ENCODE data around the gene PIAS4. TPM values are rescaled to one million over a fixed set of nuclear protein-coding genes. Genes with fewer than 3 reads are reported as not detected.

The PIAS4 gene
- total and polyA plus RNA-seq, 2 of the 13 experiments (the other 11 are each of a cell fraction or from before 2014, with no cell fraction given), result 9.0 to 20.1 TPM

DNA sequence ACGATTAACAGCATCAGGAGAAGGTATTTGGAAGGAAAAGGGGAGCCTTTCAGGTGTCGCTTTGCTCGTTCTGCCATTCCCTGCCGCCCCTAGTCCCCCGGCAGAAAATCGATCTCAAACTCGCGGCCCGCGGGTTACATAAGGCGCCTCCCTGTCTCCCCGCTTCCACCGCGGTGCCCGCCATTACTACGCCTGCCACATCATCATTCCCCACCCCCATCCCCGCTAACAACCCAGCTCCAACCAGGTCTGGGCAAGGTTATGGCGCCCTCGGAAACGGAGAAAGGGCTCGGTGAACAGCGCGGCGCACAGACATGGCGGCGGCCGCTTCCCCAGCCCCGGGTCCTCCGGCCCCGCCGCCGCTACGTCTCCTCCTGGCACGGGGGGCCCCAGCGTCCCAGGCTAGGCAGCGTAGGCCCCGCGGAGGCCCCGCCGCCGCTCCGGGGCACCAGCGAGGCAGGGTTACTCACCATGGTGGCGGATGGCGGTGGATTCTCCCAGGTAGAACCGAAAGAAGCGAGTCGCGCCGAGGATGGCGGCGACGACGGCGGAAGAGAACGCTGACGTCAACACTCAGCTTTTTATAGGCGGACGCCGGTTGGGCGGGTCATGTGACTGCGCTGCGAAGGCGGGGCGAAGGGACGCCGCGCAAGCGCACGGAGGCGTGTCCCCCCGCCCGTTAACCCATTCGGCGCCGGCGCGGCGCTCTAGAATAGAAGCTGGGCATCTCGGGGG is 22.5 kb upstream of the PIAS4 start, which contains the start of gene EEF2 (continued):
- TF ChIP-seq, protein P1, sequence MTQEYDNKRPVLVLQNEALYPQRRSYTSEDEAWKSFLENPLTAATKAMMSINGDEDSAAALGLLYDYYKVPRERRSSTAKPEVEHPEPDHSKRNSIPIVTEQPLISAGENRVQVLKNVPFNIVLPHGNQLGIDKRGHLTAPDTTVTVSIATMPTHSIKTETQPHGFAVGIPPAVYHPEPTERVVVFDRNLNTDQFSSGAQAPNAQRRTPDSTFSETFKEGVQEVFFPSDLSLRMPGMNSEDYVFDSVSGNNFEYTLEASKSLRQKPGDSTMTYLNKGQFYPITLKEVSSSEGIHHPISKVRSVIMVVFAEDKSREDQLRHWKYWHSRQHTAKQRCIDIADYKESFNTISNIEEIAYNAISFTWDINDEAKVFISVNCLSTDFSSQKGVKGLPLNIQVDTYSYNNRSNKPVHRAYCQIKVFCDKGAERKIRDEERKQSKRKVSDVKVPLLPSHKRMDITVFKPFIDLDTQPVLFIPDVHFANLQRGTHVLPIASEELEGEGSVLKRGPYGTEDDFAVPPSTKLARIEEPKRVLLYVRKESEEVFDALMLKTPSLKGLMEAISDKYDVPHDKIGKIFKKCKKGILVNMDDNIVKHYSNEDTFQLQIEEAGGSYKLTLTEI (CRISPR knock-in tag; conservative IDR thresholded peaks at IDR 0.05), result peak; percentile 25; the same call in 1 of the 2 replicates
- TF ChIP-seq ZFP62 (CRISPR knock-in tag; IDR thresholded peaks at IDR 0.05), result no peak
- peak; percentile 96 for TF ChIP-seq ZMAT3 (CRISPR knock-in tag; conservative IDR thresholded peaks at IDR 0.05)
- TF ChIP-seq ZNF790 (CRISPR knock-in tag; IDR thresholded peaks at IDR 0.05; ENCODE audit: borderline replicate concordance), result peak; percentile 82
- TF ChIP-seq, protein P2, sequence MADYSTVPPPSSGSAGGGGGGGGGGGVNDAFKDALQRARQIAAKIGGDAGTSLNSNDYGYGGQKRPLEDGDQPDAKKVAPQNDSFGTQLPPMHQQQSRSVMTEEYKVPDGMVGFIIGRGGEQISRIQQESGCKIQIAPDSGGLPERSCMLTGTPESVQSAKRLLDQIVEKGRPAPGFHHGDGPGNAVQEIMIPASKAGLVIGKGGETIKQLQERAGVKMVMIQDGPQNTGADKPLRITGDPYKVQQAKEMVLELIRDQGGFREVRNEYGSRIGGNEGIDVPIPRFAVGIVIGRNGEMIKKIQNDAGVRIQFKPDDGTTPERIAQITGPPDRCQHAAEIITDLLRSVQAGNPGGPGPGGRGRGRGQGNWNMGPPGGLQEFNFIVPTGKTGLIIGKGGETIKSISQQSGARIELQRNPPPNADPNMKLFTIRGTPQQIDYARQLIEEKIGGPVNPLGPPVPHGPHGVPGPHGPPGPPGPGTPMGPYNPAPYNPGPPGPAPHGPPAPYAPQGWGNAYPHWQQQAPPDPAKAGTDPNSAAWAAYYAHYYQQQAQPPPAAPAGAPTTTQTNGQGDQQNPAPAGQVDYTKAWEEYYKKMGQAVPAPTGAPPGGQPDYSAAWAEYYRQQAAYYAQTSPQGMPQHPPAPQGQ (CRISPR knock-in tag; IDR thresholded peaks at IDR 0.05; ENCODE audit: borderline replicate concordance), result no peak
- TF ChIP-seq ZNF672 (CRISPR knock-in tag; IDR thresholded peaks at IDR 0.05), result no peak
- TF ChIP-seq, protein P3, sequence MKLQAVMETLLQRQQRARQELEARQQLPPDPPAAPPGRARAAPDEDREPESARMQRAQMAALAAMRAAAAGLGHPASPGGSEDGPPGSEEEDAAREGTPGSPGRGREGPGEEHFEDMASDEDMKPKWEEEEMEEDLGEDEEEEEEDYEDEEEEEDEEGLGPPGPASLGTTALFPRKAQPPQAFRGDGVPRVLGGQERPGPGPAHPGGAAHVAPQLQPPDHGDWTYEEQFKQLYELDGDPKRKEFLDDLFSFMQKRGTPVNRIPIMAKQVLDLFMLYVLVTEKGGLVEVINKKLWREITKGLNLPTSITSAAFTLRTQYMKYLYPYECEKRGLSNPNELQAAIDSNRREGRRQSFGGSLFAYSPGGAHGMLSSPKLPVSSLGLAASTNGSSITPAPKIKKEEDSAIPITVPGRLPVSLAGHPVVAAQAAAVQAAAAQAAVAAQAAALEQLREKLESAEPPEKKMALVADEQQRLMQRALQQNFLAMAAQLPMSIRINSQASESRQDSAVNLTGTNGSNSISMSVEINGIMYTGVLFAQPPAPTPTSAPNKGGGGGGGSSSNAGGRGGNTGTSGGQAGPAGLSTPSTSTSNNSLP (IDR thresholded peaks at IDR 0.05; ENCODE audit: low read depth, low read length), result no peak; the same call in 1 of the 2 replicates
- no peak for TF ChIP-seq SMARCE1 (IDR thresholded peaks at IDR 0.05; ENCODE audit: borderline replicate concordance)
- TF ChIP-seq, protein P4, sequence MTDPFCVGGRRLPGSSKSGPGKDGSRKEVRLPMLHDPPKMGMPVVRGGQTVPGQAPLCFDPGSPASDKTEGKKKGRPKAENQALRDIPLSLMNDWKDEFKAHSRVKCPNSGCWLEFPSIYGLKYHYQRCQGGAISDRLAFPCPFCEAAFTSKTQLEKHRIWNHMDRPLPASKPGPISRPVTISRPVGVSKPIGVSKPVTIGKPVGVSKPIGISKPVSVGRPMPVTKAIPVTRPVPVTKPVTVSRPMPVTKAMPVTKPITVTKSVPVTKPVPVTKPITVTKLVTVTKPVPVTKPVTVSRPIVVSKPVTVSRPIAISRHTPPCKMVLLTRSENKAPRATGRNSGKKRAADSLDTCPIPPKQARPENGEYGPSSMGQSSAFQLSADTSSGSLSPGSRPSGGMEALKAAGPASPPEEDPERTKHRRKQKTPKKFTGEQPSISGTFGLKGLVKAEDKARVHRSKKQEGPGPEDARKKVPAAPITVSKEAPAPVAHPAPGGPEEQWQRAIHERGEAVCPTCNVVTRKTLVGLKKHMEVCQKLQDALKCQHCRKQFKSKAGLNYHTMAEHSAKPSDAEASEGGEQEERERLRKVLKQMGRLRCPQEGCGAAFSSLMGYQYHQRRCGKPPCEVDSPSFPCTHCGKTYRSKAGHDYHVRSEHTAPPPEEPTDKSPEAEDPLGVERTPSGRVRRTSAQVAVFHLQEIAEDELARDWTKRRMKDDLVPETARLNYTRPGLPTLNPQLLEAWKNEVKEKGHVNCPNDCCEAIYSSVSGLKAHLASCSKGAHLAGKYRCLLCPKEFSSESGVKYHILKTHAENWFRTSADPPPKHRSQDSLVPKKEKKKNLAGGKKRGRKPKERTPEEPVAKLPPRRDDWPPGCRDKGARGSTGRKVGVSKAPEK (CRISPR knock-in tag; IDR thresholded peaks at IDR 0.05; ENCODE audit: borderline replicate concordance), result no peak
- TF ChIP-seq, protein P5, sequence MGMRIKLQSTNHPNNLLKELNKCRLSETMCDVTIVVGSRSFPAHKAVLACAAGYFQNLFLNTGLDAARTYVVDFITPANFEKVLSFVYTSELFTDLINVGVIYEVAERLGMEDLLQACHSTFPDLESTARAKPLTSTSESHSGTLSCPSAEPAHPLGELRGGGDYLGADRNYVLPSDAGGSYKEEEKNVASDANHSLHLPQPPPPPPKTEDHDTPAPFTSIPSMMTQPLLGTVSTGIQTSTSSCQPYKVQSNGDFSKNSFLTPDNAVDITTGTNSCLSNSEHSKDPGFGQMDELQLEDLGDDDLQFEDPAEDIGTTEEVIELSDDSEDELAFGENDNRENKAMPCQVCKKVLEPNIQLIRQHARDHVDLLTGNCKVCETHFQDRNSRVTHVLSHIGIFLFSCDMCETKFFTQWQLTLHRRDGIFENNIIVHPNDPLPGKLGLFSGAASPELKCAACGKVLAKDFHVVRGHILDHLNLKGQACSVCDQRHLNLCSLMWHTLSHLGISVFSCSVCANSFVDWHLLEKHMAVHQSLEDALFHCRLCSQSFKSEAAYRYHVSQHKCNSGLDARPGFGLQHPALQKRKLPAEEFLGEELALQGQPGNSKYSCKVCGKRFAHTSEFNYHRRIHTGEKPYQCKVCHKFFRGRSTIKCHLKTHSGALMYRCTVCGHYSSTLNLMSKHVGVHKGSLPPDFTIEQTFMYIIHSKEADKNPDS (CRISPR knock-in tag; IDR thresholded peaks at IDR 0.05), result peak; percentile 62; the same call in 1 of the 2 replicates
- TF ChIP-seq, protein P6, sequence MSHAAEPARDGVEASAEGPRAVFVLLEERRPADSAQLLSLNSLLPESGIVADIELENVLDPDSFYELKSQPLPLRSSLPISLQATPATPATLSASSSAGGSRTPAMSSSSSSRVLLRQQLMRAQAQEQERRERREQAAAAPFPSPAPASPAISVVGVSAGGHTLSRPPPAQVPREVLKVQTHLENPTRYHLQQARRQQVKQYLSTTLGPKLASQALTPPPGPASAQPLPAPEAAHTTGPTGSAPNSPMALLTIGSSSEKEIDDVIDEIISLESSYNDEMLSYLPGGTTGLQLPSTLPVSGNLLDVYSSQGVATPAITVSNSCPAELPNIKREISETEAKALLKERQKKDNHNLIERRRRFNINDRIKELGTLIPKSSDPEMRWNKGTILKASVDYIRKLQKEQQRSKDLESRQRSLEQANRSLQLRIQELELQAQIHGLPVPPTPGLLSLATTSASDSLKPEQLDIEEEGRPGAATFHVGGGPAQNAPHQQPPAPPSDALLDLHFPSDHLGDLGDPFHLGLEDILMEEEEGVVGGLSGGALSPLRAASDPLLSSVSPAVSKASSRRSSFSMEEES (CRISPR knock-in tag; IDR thresholded peaks at IDR 0.05), result peak; percentile 91
- TF ChIP-seq ZFX (CRISPR knock-in tag; IDR thresholded peaks at IDR 0.05; ENCODE audit: low read depth), result peak; percentile 86
- peak; percentile 96 for TF ChIP-seq HDAC1 (CRISPR knock-in tag; IDR thresholded peaks at IDR 0.05)
- peak in 1 of 2 experiments; percentile 28; a peak in 1 of 4 replicates for TF ChIP-seq EP300 (IDR thresholded peaks at IDR 0.05; ENCODE audit: low read depth in 2 of 2, low read length in 2 of 2)
- TF ChIP-seq EP300 (CRISPR knock-in tag; IDR thresholded peaks at IDR 0.05; ENCODE audit: borderline replicate concordance), result no peak
- TF ChIP-seq POLR2A (IDR thresholded peaks at IDR 0.05; ENCODE audit: insufficient read depth in 1 of 2, low read depth in 2 of 2, low read length in 2 of 2), result peak; percentile 99

Data from HepG2 (cell line).